LNCAP (cell line): ENCODE results near the gene SH3BP2.

Experiments used
- CTCF ChIP-seq: fragments of 450-650 bp; IDR thresholded peaks from 2 replicates; pipeline ENCODE4 v1.5.1; 2017; ENCODE audit warnings: mild to moderate bottlenecking

Gene SH3BP2

DNA sequence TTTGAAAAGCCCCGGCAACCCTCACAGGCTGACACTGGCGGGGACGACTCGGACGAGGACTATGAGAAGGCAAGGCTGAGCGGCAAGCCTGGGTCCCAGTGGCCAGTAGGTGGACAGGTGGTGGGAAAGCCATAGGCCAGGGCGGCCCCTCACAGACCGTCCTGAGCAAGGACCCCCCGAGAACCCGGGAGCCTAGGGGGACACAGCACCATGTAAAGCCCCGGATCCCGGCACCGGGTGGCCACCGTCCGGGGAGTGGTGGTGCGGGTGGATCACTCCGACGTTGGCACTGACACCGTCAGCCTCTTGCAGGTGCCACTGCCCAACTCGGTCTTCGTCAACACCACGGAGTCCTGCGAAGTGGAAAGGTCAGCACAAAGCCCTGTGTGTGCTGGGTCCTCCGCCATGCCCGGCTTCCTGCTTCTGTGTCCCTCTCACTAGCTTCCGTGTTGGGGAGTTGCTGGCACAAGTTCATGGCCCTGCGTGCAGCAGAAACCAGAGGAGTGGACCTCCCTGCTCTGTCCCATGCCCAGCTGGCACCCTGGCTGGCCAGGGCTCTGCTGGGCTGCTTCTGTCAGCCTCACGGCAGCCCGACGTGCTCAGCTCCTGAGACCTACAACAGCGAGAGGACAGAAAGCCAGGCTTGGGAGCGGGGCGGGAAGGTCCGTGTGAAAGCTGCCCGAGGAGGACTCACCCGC is 38.9 kb downstream of the SH3BP2 start:
- no peak for TF ChIP-seq CTCF

DNA sequence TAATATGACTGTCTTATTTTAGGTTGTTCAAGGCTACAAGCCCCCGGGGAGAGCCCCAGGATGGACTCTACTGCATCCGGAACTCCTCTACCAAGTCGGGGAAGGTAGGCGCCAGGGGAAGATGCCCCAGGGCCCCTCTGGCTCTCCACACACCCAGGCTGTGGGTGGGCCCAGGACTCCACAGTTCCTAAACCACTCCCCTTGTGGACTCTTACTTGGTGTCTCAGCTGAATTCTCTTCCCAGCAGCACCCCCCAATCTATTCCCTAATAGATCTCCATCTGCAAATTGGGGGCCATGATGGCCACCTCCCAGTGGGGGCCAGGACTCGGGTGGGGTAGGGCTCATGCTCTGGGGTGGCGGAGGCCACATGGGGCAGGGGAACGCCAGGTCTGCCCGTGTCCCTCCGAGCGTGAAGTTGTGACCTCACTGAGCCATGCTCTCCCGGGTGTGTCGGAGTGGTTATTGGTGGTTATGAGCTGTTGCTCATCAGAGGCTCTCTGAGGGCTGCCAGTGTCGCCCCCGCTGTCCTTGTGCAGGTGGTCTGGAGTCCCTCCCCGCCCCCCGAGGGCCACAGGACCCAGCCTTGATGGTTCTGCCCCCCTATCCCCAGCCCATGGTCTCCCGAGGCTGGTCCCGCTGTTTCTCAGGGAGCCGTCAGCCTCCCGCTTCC is 39.6 kb downstream of the SH3BP2 start:
- no peak for TF ChIP-seq CTCF

GRCh38 chr4:2832981-2833670 is 40.2 kb downstream of the SH3BP2 start:
- no peak for TF ChIP-seq CTCF

DNA sequence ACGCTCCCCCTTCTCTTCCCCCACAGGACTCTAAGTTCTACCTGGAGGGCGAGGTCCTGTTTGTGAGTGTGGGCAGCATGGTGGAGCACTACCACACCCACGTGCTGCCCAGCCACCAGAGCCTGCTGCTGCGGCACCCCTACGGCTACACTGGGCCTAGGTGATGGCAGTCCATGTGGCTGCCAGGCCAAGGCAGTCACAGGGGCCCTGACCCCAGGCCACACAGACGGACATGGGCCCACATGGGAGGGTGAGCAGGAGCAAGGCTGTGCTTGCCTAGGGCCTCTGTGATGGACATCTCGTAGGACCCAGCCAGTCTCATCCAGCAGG is 40.8 kb downstream of the SH3BP2 start:
- TF ChIP-seq CTCF: no peak

- no peak for TF ChIP-seq CTCF
Observed at GRCh38 chr4:2834001-2834921, 41.4 kb downstream of the SH3BP2 start.

- no peak for TF ChIP-seq CTCF
Observed at GRCh38 chr4:2835978-2836377, 43.1 kb downstream of the SH3BP2 start.

- TF ChIP-seq CTCF: no peak
Observed at GRCh38 chr4:2836391-2836859, 43.5 kb downstream of the SH3BP2 start.
